ENCODE measurements around the gene PIK3R5. TPM values are rescaled to one million over a fixed set of nuclear protein-coding genes. Genes with fewer than 3 reads are reported as not detected.

PIK3R5 gene
- total and polyA plus RNA-seq, 3 donors from 2014 or later, result 6.1 to 14.0 (median 7.4) TPM

DNA sequence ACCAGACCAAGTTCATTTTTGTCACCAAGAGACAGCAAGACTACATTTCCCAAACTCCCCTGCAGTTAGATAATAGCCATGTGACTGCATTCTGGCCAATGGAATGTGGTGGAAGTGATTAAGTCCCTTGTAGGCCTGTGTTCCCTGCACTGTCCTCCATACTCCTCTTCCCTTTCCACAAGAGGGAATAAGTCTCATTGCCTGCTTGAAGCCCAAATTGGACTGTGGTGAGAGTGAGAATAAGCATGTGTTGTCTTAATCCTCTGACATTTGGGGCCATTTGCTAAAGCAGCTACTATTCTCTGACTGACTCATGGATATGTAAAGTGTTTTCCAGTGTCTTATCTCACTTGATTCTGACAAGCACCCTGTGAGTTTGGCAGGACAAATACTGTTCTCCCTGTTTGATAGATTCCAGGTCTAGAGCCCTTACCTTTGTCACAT, 118.7 kb downstream of the PIK3R5 start:
- intact Hi-C loops (cut with DNase I; ENCODE audit: low total_unique reads), result no loop called here
- H3K4me3 ChIP-seq, result no peak overlapping the region
- H3K9me3 ChIP-seq, result no peaks in the 10 kb centered on the region
- H3K27ac ChIP-seq, result no peak overlapping the region
- H3K36me3 ChIP-seq (ENCODE audit: low read depth, missing control alignments), result no peaks in the 10 kb centered on the region
- H3K4me1 ChIP-seq, result no peaks in the 10 kb centered on the region
- DNase-seq, result peak; percentile 44
- H3K27me3 ChIP-seq, result no peaks in the 10 kb centered on the region
- no peak for TF ChIP-seq POLR2A (IDR thresholded peaks at IDR 0.05)
- TF ChIP-seq, protein P1, sequence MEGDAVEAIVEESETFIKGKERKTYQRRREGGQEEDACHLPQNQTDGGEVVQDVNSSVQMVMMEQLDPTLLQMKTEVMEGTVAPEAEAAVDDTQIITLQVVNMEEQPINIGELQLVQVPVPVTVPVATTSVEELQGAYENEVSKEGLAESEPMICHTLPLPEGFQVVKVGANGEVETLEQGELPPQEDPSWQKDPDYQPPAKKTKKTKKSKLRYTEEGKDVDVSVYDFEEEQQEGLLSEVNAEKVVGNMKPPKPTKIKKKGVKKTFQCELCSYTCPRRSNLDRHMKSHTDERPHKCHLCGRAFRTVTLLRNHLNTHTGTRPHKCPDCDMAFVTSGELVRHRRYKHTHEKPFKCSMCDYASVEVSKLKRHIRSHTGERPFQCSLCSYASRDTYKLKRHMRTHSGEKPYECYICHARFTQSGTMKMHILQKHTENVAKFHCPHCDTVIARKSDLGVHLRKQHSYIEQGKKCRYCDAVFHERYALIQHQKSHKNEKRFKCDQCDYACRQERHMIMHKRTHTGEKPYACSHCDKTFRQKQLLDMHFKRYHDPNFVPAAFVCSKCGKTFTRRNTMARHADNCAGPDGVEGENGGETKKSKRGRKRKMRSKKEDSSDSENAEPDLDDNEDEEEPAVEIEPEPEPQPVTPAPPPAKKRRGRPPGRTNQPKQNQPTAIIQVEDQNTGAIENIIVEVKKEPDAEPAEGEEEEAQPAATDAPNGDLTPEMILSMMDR (IDR thresholded peaks at IDR 0.05), result no peak

DNA sequence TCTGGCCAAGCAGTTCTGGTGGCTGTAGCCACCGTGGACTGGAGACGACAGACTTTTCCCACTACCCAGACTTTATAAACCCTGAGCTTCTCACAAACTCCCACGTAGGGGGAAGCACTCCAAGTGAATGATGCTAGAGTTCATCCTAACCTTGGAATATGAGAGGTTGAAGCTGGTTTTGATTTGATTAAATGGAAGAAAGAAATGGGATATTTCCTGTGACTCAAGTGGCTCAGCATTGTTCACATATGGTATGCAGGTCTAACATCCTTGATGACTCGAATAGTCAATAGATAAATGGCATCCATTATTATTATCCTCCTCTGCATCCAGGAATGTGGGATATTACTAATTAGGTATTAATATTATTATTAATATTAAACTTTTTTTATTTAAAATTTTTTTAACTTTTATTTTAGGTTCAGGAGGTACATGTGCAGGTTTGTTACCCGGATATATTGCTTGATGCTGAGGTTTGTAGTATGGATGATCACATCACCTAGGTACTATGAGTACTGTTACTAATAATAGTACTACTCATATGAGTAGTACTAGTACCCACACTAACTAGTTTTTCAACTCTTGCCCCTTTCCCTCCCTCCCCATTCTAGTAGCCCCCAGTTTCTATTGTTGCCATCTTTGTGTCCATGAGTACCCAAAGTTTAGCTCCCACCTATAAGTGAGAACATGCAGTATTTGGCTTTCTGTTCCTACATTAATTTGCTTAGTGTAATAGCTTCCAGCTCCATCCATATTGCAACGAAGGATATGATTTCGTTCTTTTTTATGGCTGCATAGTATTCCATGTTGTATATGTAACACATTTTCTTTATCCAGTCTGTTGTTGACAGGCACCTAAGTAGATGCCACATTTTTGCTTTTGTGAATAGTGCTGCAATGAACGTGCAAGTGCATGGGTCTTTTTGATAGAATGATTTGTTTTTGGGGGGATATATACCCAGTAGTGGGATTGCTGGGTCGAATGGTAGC, 121.0 kb downstream of the PIK3R5 start:
- H3K4me3 ChIP-seq, result no peak overlapping the region
- WGBS, 2 donors, result 79 to 85% methylated on average over 9 of the region's 9 CpGs
- H3K36me3 ChIP-seq (ENCODE audit: low read depth, missing control alignments), result no peaks in the 10 kb centered on the region
- DNase-seq, result no peak
- H3K4me1 ChIP-seq, result no peaks in the 10 kb centered on the region
- H3K27me3 ChIP-seq, result no peaks in the 10 kb centered on the region
- no peak overlapping the region for H3K27ac ChIP-seq
- TF ChIP-seq, protein P1 (IDR thresholded peaks at IDR 0.05), result no peak
- no peak for TF ChIP-seq POLR2A (IDR thresholded peaks at IDR 0.05)
- intact Hi-C loops (cut with DNase I; ENCODE audit: low total_unique reads), result no loop called here
- H3K9me3 ChIP-seq, result no peaks in the 10 kb centered on the region

DNA sequence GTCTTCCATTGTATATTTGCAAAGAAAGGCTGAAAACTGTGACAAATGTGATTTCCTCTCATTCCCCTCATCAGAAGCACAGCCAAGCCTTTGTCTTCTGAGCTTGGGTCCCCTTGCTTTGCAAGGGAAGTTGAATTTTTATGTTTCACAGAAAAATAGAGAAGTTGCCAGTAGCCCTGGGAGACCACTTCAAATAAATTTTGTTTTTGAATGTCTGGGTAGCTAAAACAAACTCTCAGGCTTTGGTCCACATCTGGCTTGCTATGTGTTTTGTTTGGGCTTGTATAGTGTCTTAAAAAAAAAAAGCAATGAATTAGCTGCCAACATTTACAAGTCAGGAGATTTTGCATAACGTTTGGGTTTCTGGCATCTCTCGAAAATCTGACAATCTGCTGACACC, 122.2 kb downstream of the PIK3R5 start:
- no peak overlapping the region for H3K4me3 ChIP-seq
- H3K9me3 ChIP-seq, result no peaks in the 10 kb centered on the region
- H3K27me3 ChIP-seq, result no peaks in the 10 kb centered on the region
- TF ChIP-seq, protein P1 (IDR thresholded peaks at IDR 0.05), result no peak
- TF ChIP-seq POLR2A (IDR thresholded peaks at IDR 0.05), result no peak
- no peak for DNase-seq
- whole genome bisulfite sequencing, 2 donors, result 58 to 61% methylated on average over 2 of the region's 2 CpGs
- intact Hi-C loops (cut with DNase I; ENCODE audit: low total_unique reads), result no loop called here
- H3K4me1 ChIP-seq, result no peaks in the 10 kb centered on the region
- no peak overlapping the region for H3K27ac ChIP-seq
- H3K36me3 ChIP-seq (ENCODE audit: low read depth, missing control alignments), result no peaks in the 10 kb centered on the region

DNA sequence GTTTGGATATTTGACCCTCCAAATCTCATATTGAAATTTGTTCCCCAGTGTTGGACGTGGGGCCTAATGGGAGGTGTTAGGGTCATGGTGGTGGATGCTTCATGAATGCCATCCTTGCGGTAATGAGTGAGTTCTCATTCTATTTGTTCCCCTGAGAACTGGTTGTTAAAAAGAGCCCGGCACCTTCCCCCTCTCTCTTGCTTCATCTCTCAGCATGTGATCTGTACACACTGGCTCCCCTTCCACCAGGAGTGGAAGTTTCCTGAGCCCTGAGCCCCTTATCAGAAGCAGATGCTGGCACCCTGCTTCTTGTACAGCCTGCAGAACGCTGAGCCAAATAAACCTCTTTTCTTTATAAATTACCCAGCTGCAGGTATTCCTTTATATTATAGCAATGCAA, 123.7 kb downstream of the PIK3R5 start:
- H3K9me3 ChIP-seq, result no peaks in the 10 kb centered on the region
- no peaks in the 10 kb centered on the region for H3K27me3 ChIP-seq
- intact Hi-C loops (cut with DNase I; ENCODE audit: low total_unique reads), result no loop called here

More for the DNA sequence above, 123.7 kb downstream of the PIK3R5 start:
- Histone ChIP-seq H3K27ac (no peak overlapping the region), H3K4me1 (no peaks in the 10 kb centered on the region), H3K36me3 (ENCODE audit: low read depth, missing control alignments) (no peaks in the 10 kb centered on the region), H3K4me3 (no peak overlapping the region)
- no peak for DNase-seq
- WGBS, 2 donors, result 81 to 84% methylated on average over 4 of the region's 4 CpGs
- TF ChIP-seq POLR2A (IDR thresholded peaks at IDR 0.05), result no peak
- TF ChIP-seq, protein P1 (IDR thresholded peaks at IDR 0.05), result no peak
